22Rv1 (cell line): Measurements from ENCODE around the gene LILRB3.

Experiments used
- CTCF ChIP-seq: fragments of 450-650 bp; IDR thresholded peaks from 2 replicates; pipeline ENCODE4 v1.5.1; 2017; ENCODE audit warnings: mild to moderate bottlenecking
- ZFX ChIP-seq: fragments of 450-650 bp; IDR thresholded peaks from 2 replicates; pipeline ENCODE4 v1.6.1; 2017; ENCODE audit warnings: antibody characterized with exemption, borderline replicate concordance

DNA sequence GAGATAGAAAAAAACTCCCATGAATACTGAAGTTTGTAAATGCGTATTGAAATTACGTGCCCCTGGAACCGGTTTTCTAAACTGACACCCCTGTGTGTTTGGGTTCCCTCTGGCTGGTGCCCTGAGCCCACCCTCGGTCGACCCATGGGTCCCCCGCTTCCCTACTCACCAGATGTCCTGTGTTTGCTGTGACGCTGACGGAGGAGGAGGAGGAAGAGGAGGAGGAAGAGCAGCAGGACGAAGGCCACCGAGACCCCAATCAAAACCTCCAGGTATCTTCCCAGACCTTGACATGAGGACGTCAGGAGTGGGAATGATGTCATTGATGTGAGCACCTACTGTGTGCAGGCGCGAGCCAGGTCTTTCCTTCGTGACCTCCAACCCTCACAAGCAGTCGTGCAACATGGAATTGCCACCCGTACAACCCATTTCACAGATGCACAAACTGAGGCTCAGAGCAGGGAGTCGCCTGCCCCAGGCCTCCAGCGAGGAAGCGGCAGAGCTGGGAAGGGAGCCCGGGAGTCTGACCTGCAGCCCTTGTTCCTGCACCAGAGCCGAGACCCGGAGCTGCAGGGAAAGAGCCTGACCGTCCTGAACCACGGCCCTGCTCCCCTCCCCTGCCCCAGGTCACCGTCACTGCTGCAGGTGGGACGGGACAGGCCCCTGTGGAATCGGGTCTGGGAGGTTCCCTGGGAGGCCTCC, 3.7 kb downstream of the LILRB3 start:
- TF ChIP-seq CTCF (no peak), ZFX (no peak)
